Epithelial cell of esophagus (primary cell): ENCODE data around the gene PARP11.

Experiments
- DNase-seq: peaks from one replicate; pipeline ENCODE4 v3.0.0; 2010; ENCODE audit warnings: low read depth
- H3K4me3 ChIP-seq: 2 replicates; pipeline ENCODE4 v1.5.1; 2011; ENCODE audit warnings: mild to moderate bottlenecking, low read length, control low read depth
- CTCF ChIP-seq: IDR thresholded peaks from 2 replicates; pipeline ENCODE4 v1.5.1; 2011; ENCODE audit warnings: low read depth, mild to moderate bottlenecking, low read length, control low read depth, inconsistent platforms; ENCODE audit not compliant: insufficient read depth; ENCODE audit errors: missing control alignments

Gene PARP11

GRCh38 chr12:3912863-3913262, 39.7 kb upstream of the PARP11 start:
- DNase-seq, result no peak
- no peak overlapping the region for H3K4me3 ChIP-seq
- TF ChIP-seq CTCF, result no peak

- H3K4me3 ChIP-seq, result no peak overlapping the region
- TF ChIP-seq CTCF, result no peak
- no peak for DNase-seq
Observed at GRCh38 chr12:3911409-3911808, 38.2 kb upstream of the PARP11 start.

GRCh38 chr12:3905664-3906063, 32.5 kb upstream of the PARP11 start:
- no peak overlapping the region for H3K4me3 ChIP-seq
- no peak for DNase-seq
- TF ChIP-seq CTCF, result no peak

- H3K4me3 ChIP-seq, result no peak overlapping the region
- no peak for TF ChIP-seq CTCF
- DNase-seq, result no peak
Observed at GRCh38 chr12:3904999-3905398, 31.8 kb upstream of the PARP11 start.

GRCh38 chr12:3902921-3903320, 29.7 kb upstream of the PARP11 start:
- TF ChIP-seq CTCF, result no peak
- DNase-seq, result no peak
- H3K4me3 ChIP-seq, result no peak overlapping the region

GRCh38 chr12:3901116-3901515, 27.9 kb upstream of the PARP11 start:
- TF ChIP-seq CTCF, result no peak
- H3K4me3 ChIP-seq, result no peak overlapping the region
- no peak for DNase-seq

GRCh38 chr12:3898756-3899155, 25.6 kb upstream of the PARP11 start:
- H3K4me3 ChIP-seq, result no peak overlapping the region
- no peak for TF ChIP-seq CTCF
- DNase-seq, result no peak
